ENCODE data around the gene SPATA18.

GRCh38 chr4:52057196-52057595, 6.1 kb downstream of the SPATA18 start:
- TF ChIP-seq CTCF (IDR thresholded peaks at IDR 0.05; ENCODE audit: poor library complexity) (no peak), EZH2phosphoT487 (IDR thresholded peaks at IDR 0.05; ENCODE audit: low read depth, severe bottlenecking, unreplicated experiment) (no peak)
